ENCODE results near the gene ZNF662.

Gene ZNF662

GRCh38 chr3:42934111-42934510, 28.2 kb downstream of the ZNF662 start:
- DNase-seq (ENCODE audit: low read depth in 1 of 2, low spot score in 1 of 2) = no peak
- TF ChIP-seq JUND (IDR thresholded peaks at IDR 0.05; ENCODE audit: low read depth) = no peak
- in situ Hi-C loops (cut with HindIII; ENCODE audit: low pct_unique_long_range_greater_than_20kb, low sequenced_read_pairs) = no loop called here

- no peak for DNase-seq (ENCODE audit: low read depth in 1 of 2, low spot score in 1 of 2)
- in situ Hi-C loops (cut with HindIII; ENCODE audit: low pct_unique_long_range_greater_than_20kb, low sequenced_read_pairs) = no loop called here
- TF ChIP-seq JUND (IDR thresholded peaks at IDR 0.05; ENCODE audit: low read depth) = no peak
Measured at GRCh38 chr3:42934910-42935309, 29.0 kb downstream of the ZNF662 start.

- DNase-seq (ENCODE audit: low read depth in 1 of 2, low spot score in 1 of 2) = no peak
- no peak for TF ChIP-seq JUND (IDR thresholded peaks at IDR 0.05; ENCODE audit: low read depth)
- in situ Hi-C loops (cut with HindIII; ENCODE audit: low pct_unique_long_range_greater_than_20kb, low sequenced_read_pairs) = no loop called here
Measured at GRCh38 chr3:42935472-42935871, 29.5 kb downstream of the ZNF662 start.

- TF ChIP-seq JUND (IDR thresholded peaks at IDR 0.05; ENCODE audit: low read depth) = no peak
- in situ Hi-C loops (cut with HindIII; ENCODE audit: low pct_unique_long_range_greater_than_20kb, low sequenced_read_pairs) = no loop called here
- no peak for DNase-seq (ENCODE audit: low read depth in 1 of 2, low spot score in 1 of 2)
Measured at GRCh38 chr3:42936157-42936981, 30.4 kb downstream of the ZNF662 start.

GRCh38 chr3:42937334-42937733, 31.4 kb downstream of the ZNF662 start:
- DNase-seq (ENCODE audit: low read depth in 1 of 2, low spot score in 1 of 2) = no peak
- in situ Hi-C loops (cut with HindIII; ENCODE audit: low pct_unique_long_range_greater_than_20kb, low sequenced_read_pairs) = no loop called here
- TF ChIP-seq JUND (IDR thresholded peaks at IDR 0.05; ENCODE audit: low read depth) = no peak

GRCh38 chr3:42942693-42943092, 36.8 kb downstream of the ZNF662 start:
- no peak for TF ChIP-seq JUND (IDR thresholded peaks at IDR 0.05; ENCODE audit: low read depth)
- in situ Hi-C loops (cut with HindIII; ENCODE audit: low pct_unique_long_range_greater_than_20kb, low sequenced_read_pairs) = no loop called here
- DNase-seq (ENCODE audit: low read depth in 1 of 2, low spot score in 1 of 2) = no peak

- no peak for TF ChIP-seq JUND (IDR thresholded peaks at IDR 0.05; ENCODE audit: low read depth)
- DNase-seq (ENCODE audit: low read depth in 1 of 2, low spot score in 1 of 2) = no peak
- in situ Hi-C loops (cut with HindIII; ENCODE audit: low pct_unique_long_range_greater_than_20kb, low sequenced_read_pairs) = no loop called here
Measured at GRCh38 chr3:42946050-42946449, 40.1 kb downstream of the ZNF662 start.

GRCh38 chr3:42957573-42957972, 51.6 kb downstream of the ZNF662 start:
- TF ChIP-seq JUND (IDR thresholded peaks at IDR 0.05; ENCODE audit: low read depth) = no peak
- DNase-seq (ENCODE audit: low read depth in 1 of 2, low spot score in 1 of 2) = no peak
- in situ Hi-C loops (cut with HindIII; ENCODE audit: low pct_unique_long_range_greater_than_20kb, low sequenced_read_pairs) = no loop called here

GRCh38 chr3:42960282-42960681, 54.3 kb downstream of the ZNF662 start:
- DNase-seq (ENCODE audit: low read depth in 1 of 2, low spot score in 1 of 2) = peak; percentile 37 to 87
- in situ Hi-C loops (cut with HindIII; ENCODE audit: low pct_unique_long_range_greater_than_20kb, low sequenced_read_pairs) = no loop called here
- TF ChIP-seq JUND (IDR thresholded peaks at IDR 0.05; ENCODE audit: low read depth) = no peak

- DNase-seq (ENCODE audit: low read depth in 1 of 2, low spot score in 1 of 2) = no peak
- in situ Hi-C loops (cut with HindIII; ENCODE audit: low pct_unique_long_range_greater_than_20kb, low sequenced_read_pairs) = no loop called here
- TF ChIP-seq JUND (IDR thresholded peaks at IDR 0.05; ENCODE audit: low read depth) = no peak
Measured at GRCh38 chr3:42960786-42961185, 54.8 kb downstream of the ZNF662 start.

GRCh38 chr3:42961633-42962032, 55.7 kb downstream of the ZNF662 start:
- in situ Hi-C loops (cut with HindIII; ENCODE audit: low pct_unique_long_range_greater_than_20kb, low sequenced_read_pairs) = no loop called here
- DNase-seq (ENCODE audit: low read depth in 1 of 2, low spot score in 1 of 2) = peak; percentile 39 to 83
- TF ChIP-seq JUND (IDR thresholded peaks at IDR 0.05; ENCODE audit: low read depth) = no peak

- DNase-seq (ENCODE audit: low read depth in 1 of 2, low spot score in 1 of 2) = no peak
- in situ Hi-C loops (cut with HindIII; ENCODE audit: low pct_unique_long_range_greater_than_20kb, low sequenced_read_pairs) = no loop called here
- no peak for TF ChIP-seq JUND (IDR thresholded peaks at IDR 0.05; ENCODE audit: low read depth)
Measured at GRCh38 chr3:42963269-42963668, 57.3 kb downstream of the ZNF662 start.

- DNase-seq (ENCODE audit: low read depth in 1 of 2, low spot score in 1 of 2) = no peak
- no peak for TF ChIP-seq JUND (IDR thresholded peaks at IDR 0.05; ENCODE audit: low read depth)
- in situ Hi-C loops (cut with HindIII; ENCODE audit: low pct_unique_long_range_greater_than_20kb, low sequenced_read_pairs) = no loop called here
Measured at GRCh38 chr3:42964266-42964665, 58.3 kb downstream of the ZNF662 start.

Measured in T47D (cell line).